HG03097 (cell line): ENCODE measurements around the gene DNHD1.

Source experiments
- ATAC-seq: cut with Tn5 transposase; IDR thresholded peaks from one replicate; pipeline ENCODE4 v1.9.1; 2021; ENCODE audit not compliant: unreplicated experiment, low FRiP score

The DNHD1 gene

DNA sequence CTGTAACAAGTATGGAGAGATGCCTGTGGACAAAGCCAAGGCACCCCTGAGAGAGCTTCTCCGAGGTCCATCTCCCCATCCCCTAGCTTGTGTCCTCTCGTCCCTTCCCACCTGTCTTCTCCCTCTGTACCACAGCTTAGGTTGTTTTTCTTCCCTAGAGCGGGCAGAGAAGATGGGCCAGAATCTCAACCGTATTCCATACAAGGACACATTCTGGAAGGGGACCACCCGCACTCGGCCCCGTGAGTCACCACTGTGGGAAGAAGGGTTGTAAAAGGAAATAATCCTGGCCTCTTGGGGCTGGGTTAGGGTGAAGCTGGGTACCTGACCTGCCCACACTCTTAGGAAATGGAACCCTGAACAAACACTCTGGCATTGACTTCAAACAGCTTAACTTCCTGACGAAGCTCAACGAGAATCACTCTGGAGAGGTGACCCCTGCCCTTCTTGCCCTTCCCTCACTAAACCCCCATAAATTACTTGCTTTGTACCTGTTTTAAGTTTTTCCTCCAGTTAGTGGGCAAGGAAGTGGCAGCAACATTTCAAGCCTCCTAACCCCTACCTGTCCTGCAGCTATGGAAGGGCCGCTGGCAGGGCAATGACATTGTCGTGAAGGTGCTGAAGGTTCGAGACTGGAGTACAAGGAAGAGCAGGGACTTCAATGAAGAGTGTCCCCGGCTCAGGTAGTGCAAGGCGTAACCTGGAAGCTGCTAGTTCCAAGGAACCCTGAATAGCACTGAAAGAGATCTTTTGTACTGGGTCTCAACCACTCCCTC, 111.8 kb downstream of the DNHD1 start:
- no peak for ATAC-seq

DNA sequence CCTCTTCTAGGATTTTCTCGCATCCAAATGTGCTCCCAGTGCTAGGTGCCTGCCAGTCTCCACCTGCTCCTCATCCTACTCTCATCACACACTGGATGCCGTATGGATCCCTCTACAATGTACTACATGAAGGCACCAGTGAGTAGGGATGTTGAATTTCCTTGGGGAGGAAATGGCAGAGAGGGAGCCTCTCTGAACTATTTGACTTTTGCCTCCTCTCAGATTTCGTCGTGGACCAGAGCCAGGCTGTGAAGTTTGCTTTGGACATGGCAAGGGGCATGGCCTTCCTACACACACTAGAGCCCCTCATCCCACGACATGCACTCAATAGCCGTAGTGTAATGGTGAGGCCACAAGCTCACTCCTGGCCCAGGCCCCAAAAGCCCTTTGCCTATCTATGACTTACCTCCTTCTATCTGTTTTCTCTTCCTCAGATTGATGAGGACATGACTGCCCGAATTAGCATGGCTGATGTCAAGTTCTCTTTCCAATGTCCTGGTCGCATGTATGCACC, 112.5 kb downstream of the DNHD1 start:
- ATAC-seq = no peak

DNA sequence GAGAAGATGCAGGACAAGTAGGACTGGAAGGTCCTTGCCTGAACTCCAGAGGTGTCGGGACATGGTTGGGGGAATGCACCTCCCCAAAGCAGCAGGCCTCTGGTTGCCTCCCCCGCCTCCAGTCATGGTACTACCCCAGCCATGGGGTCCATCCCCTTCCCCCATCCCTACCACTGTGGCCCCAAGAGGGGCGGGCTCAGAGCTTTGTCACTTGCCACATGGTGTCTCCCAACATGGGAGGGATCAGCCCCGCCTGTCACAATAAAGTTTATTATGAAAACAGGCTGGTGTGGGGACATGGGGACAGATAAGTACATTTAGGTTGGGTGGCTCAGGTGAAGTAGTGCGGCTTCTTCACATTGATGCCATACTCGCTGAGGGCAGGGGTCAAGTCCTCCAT, 113.5 kb downstream of the DNHD1 start:
- no peak for ATAC-seq

DNA sequence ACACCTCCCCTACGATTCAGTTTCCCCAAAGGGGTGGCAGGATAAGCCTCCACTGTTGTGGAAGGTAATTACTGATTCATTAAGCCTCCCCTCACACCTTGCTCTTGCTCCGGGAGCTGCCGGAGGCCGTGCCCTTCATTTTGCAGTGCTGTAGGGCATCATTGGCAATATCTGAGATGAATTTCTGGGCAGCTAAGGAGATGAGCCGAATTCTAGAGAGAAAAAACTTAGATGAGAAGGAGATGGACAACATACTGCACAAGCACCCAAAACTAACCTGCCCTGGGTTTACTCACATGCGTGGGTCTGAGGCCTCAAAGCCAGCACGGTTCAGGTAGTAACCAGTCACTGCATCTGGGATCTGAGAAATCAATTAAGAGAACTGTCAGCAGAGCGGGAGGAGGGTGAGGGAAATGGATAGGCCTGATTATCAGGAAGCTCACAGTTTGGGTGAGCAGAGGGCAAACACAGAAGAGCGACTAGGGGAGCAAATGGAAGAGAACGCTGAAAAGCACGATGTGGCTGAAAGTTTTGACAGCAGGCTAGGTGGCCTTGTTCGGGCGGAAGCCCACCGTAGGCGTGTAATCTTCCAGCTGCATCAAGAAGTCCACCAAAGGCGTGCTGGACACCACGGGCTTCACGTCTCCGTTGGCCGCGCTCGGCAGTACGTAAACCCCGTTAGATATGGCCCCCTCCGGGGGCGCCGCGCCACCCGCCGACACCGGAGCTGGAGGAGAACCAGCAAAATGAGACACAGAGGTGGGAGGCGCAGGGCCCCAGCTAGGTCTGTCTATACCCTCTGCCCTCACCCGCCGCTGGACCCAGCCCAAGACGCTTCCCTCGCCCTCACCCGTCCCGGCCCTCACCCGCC, 114.2 kb downstream of the DNHD1 start:
- ATAC-seq = no peak

DNA sequence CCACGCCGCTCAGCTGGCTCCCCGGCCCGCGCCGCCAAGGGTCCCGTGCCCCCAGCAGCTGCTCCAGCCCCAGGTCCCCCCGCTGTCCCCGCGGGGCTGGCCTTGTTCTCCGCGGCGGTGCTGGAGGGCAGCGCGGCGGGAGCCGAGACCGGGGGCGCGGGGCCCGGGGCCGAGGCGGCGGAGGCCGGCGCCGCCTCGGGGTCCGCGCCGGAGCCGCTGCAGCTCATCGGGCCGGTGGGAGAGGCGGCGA, 114.8 kb downstream of the DNHD1 start:
- ATAC-seq = peak; percentile 11

DNA sequence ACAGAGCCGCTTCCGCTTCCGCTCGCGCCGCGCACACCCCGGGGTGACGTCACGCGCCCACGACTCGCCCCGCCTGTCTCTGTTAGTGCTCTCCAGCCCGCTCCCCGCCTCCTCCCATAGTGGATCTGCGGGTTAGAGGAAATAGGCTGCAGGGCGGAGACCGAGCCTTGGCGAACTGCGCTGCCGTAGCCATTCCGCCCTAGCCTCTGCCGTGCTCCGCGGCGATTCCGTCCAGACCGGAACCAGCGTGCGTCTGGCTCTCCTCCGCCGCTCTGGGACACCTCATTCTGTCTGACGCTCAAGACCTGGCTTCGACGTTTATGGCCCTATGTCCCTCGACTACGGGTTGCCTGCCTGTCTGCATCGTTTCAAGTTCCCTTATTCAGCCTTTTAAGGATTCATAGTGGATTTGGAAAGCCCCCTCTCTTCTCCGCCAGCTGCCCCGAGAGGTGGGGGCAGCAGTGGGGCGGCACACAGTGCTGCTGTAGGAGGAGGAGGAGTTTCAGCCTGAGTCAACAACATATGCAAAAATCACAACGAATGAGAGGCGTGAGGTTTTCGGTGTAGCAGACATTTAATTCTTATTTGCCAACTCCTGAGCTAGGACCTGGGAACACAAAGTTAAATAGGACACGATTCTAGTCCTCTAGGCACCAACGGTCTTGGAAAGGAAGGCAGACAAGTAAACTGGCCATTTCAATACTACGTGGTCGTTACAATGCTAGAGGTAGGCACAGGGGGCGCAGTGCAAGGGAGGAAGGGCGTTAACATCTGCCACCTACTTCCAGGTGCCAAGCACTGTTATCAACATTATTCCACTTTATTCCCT, 115.3 kb downstream of the DNHD1 start, which contains the start of gene TAF10:
TAF10 (minus strand) TSS at position 4 of the 829 bp plus-strand sequence. CDS start 27 bp downstream, outside the sequence.
- ATAC-seq = peak; percentile 74

DNA sequence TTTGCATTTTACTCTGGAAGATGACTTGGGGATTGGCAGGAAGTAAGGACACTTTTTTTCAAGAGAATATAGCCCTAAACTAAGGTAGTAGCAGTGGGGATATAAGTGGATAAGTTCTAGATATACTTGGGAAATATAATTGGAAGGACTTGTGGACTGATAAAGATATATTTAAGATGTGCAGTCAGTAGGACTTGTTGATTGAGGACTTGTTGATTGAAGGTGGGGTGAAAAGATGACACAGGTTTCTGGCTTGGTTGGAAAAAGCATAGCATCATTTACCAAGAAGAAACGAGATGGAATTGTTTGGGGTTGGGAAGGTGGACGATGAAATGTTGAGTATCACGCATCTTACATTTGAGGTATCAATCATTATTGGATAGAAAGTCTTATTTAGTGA, 116.4 kb downstream of the DNHD1 start:
- ATAC-seq = no peak

DNA sequence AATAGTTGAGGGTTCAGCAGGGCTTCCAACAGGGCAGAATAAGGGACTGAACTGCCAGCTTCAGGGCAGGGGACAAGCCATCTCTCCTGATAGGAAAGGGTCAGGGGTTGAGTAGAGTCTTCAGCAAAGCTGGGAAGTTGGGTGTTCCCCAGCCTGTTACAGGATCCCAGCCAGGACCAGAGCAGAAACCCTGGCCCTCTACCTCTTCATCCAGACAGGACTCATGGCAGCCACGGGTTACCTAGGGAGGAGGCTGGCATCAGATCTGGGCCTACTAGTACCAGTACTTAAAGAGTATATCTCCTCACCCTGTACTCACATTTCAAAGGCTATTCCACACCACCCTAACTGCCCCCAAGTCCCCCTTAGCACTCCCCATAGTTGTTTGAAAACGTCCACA, 117.4 kb downstream of the DNHD1 start:
- no peak for ATAC-seq

DNA sequence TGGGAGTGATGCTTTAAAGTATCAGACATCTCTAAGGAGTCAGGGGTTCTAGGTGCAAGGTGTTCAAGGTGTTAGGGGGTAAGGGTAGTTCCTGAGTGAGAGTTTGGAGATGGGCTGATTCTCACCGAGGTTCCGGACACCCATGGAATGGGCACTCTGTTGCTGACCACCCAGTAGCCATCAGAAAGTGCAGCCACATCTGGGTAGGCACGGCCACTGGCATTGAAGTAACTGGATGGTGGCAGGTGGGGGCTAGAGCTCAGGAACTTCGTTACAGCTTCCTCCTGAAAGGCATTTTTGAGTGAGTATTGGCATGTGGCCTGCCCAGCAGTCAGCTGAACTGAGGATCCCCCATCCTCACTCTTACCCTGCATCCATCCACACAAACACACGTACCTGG, 118.0 kb downstream of the DNHD1 start:
- ATAC-seq = no peak

DNA sequence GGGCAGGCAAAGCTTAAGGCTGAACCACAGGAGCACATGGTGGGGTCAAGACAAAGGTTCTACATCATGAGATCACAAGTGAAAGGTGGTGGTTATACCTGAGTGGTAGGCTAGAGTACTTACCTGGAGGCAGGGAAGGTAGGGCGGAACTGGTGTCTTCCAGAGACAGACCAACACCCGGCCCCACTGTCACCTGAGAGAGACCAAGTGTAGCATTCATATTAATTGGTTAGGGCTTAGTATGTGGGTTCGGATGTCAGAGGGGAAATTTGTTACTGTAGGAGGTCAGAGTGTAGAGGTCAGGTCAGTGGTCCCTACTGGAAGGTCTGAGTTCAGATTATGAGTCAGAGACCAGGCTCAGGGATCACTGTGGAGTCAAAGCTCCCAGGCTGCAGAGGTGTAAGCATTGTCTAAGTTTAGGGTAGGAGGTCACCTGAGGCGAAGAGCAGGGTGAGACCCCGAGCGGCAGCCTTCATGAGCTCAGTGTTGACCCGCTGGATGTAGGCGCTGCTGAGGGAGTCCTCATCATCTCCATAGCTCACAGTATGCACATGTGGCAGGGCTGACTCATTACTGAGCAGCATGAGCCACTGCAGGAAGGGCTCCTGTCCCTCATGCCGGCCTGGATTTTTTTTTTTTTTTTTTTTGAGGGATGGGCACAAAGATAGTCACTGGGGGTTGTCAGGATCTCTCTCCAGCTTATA, 119.0 kb downstream of the DNHD1 start:
- ATAC-seq = no peak

DNA sequence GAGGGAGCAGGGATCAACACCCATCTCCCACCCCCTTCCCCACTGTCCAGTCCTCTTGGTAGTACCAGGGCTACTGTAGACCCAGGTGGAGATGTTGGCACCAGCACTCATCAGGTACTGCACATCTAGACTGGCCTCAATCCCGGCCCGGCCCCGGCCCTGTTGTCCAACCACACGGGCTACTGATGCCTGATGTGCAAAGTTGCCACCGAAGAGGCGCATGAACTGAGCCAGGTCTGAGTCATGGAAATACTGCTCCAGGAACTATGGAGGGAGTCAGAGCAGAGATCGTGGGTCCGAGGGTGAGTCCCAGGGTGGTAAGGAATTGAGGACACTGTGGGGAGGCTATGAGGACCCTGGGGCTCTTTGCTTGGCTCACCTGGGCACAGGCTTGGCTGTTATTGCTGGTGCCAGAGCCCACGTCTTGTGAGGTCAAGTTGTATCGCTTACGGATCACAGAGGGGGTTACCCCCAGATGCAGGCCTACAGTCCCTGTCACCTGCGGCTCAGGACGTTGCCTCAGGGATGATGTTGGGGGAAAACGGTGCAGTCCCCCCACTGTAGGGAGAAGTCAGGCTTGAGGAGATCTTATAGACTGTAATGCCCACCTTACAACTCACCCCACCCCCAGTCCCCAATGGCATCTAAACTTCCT, 119.6 kb downstream of the DNHD1 start:
- no peak for ATAC-seq

DNA sequence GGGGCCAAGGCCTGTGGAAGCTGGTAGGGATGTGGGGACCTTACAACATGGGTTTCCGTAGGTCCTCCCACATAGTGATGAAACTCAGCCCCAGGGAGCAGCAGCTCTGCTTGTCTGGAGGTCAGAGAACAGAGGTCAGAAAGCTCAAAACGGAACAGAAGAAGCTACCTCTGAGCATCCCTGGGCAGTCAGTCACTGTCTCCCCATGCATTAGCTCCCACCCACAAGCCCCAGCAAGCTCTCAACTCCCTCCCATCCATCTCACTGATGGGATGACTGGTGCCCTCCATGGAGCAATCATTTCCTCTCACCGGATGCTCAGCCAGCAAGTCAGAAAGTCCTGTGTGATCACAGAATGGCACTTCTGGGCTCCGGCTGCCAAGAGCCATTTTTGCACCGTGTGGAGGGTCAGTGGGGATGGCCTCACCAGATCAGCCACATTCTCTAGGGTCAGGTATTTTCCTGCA, 120.3 kb downstream of the DNHD1 start:
- ATAC-seq = no peak

DNA sequence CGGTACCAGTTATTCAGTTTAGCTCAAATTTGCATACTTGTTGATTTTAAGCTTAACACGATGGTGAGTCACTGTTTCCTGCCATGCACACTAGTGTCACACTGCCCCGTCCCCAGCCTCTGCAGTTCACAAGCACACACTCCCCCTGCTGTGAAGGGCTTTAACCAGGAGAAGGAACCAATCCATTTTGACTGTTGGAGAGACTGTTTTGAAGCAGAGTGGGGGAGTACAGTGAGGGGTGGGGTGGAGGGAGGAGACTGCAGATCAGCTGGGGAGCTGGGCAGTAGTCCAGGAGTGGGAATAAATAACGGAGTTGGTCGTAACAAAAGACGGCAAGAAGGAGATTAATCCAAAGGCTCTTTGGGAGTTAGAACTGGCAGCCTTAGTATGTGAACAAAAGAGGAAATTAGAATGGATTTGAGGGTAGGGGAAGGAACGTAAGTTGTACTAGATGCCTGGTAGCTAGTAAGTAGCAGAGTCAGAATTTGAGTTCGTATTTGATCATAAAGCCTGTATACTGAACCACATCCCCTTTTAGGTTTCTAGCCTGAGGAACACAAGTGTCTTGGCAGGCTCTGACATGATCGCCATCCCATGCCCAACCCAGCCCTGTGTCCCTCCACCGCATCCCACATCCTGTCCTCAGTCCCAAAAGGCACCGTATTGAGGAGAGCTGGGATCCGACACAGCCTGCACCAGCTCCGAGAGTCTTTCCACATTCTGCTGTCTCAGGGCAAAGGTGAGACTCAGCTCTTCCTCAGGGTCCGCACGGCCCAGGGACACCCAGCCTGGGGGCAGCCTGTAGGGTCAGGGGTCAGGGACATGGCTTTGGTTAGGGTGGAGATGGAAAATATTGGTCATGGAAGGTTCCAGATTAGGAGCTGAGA, 121.3 kb downstream of the DNHD1 start:
- no peak for ATAC-seq

DNA sequence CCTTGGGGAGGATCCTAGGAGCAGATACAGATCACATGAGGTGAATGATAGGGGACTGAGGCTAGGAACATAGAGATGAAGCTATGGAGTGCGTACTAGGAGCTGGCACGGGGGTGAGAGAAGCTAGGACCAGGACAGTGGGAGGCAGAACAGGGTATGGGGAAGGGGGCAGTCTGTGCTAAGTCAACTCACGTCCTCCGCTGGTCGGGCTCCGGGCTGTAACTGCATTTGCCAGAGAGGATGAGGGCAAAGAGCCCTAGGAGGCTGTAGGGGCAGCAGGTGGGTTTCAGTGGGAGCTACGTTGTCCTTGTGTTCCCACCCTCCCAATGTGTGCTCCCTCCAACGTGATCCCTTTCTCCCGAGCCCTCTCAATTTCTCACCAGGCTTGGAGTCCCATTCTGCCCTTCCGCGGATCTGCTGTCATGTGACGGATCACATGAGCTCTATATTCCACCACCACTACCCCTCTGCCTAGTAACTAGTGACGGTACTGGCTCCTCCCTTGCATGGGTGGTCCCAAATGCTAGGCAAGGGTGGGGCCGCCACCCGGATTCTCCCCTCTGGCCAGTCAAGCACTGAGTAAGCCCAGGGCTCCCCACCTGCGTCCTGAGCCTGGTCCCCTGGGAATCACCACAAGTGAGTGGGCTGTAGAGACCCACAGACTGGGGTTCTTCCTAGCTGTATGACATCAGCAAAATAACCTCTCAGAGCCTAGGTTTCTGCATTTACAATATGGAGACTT, 122.1 kb downstream of the DNHD1 start, which contains the start of gene TPP1:
TPP1 (minus strand) TSS at position 419 of the 742 bp plus-strand sequence; CDS start at position 397, 22 bp downstream.
- ATAC-seq = peak; percentile 97

DNA sequence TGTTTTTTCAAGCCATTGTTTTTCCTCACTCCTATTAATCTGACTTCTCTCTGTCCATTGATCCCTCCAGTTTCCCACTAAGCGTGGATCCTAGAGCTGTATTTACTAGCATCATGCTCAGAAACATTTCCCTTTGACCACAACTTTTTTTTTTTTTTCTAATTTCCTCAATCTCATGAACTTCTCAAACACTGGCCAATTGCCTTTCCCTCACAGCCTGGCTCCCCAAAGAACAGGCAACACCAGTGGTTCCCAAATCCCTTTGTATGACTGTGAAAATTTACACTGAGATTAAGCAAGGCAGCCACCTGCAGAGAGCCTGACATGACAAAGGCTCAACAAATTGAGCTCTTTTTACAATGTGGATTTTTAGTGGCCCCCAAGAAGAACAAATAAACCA, 123.6 kb downstream of the DNHD1 start:
- ATAC-seq = no peak
